GM10847 (cell line): ENCODE results near the gene COL28A1.

Experiments used
- POLR2A ChIP-seq: IDR thresholded peaks from 2 replicates; pipeline ENCODE4 v1.6.1; 2011; ENCODE audit not compliant: insufficient read length; ENCODE audit errors: extremely low read depth

Gene COL28A1

GRCh38 chr7:7425321-7425720 lies 110.4 kb downstream of the COL28A1 start:
- TF ChIP-seq POLR2A: no peak

DNA sequence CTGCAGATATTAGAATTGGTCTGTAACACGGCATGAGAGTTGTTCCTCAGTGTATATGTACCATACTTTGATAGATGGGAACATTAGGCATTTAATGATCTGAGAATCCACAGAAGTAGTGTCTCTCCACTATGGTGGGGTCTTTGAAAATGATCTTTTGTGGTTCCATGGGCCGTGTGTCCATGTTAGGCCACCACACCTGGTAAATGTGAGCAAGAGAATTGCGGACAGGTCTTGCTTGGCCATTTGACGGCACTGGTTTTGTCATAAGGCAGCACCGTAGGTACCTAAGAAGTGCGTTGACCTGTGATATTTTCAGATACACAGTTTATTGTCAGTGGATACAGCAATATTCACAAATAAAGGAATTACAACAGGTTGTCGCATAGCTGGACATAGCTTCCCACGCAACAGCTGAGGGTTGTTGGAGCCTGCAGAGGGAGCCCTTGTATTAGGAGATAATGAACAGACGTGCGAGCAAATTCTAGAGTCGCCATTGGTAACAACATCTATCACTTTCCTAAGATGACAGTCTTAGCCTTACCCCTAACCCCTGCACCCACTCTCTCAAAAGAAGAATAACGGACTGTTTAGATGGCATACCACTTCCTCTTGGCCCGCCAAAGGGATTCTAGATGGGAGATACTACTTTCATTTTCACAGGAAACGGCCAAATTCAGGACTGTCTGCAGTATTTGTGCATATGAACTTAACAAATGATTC lies 111.4 kb downstream of the COL28A1 start:
- no peak for TF ChIP-seq POLR2A

- no peak for TF ChIP-seq POLR2A
Observed at GRCh38 chr7:7422641-7423040, 113.0 kb downstream of the COL28A1 start.

DNA sequence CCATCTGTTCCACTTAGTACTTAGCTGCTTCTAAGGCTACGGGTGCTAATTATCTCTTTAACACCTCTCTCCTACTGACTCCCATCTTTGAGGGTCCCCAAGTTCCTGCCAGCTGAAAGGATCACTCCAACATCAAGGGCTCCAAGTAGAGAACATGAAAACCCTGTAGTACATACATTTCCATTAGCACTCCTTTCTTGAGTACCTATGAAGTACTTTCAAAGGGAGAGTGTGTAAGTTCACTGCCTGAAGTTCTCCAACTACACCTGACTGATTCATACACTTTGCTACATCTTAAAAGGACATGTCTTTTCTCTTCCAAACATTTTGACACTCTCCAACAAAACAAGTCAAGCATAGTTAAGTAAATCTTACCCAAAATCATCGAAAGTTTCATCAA lies 113.8 kb downstream of the COL28A1 start:
- TF ChIP-seq POLR2A: no peak

GRCh38 chr7:7418997-7419396 lies 116.7 kb downstream of the COL28A1 start:
- TF ChIP-seq POLR2A: no peak

- no peak for TF ChIP-seq POLR2A
Observed at GRCh38 chr7:7417851-7418250, 117.8 kb downstream of the COL28A1 start.

GRCh38 chr7:7417414-7417813 lies 118.3 kb downstream of the COL28A1 start:
- no peak for TF ChIP-seq POLR2A

DNA sequence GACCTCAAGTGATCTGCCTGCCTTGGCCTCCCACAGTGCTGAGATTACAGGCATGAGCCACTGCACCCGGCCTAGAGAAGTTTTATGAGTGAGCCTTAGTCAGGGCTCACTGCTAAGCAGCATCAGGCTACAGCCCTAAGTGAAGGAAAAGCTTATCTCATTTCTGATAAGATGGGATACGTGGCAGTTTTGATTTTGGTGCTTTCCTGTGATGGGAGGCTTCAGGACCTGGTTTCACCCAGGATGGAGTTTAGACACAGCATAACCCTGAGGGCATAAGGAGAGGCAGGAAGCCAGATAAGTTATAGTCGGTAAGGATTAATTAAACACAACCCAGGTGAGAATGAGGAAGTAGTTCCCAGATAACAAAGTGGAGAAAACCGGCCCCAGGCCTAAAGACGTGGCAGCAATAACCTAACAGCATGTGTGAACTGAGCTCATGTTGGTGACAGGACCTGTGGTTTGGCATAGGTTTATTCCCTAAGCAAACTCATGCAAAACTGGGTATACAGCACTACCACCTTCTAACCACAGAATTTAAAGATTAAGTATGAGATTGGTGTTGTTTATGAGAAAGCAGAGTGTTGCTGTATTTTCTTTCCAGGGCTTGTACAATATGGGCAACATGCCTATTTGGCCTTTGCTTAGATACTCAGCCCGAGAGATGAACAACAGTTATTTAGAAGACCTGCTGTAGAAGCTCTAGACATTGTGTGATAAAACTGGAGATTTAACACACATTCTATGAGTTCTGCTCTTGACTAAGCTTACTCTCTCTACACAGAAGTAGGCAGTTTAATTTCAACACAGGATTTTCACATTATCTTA lies 119.4 kb downstream of the COL28A1 start:
- no peak for TF ChIP-seq POLR2A

GRCh38 chr7:7414791-7415603 lies 120.7 kb downstream of the COL28A1 start:
- TF ChIP-seq POLR2A: no peak

GRCh38 chr7:7408001-7408770 lies 127.5 kb downstream of the COL28A1 start:
- no peak for TF ChIP-seq POLR2A

DNA sequence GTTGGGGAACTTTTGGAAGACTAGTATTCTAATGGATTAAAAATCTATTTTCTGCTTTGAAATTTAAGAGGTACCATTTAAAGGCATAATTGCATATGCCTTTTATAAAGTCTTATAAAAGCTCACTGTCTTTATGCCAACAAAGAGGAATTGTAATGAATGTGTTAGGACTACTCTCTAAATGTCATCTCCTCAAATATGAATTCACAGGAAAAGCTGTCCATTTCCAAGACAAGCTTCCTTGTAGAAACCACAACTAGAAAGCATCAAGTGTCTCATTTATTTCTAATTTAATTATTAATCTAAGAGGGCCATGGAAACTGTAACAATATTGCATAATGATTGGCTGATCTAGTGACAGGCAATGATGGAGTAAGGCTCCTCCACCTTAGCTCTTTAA lies 130.2 kb downstream of the COL28A1 start:
- no peak for TF ChIP-seq POLR2A

DNA sequence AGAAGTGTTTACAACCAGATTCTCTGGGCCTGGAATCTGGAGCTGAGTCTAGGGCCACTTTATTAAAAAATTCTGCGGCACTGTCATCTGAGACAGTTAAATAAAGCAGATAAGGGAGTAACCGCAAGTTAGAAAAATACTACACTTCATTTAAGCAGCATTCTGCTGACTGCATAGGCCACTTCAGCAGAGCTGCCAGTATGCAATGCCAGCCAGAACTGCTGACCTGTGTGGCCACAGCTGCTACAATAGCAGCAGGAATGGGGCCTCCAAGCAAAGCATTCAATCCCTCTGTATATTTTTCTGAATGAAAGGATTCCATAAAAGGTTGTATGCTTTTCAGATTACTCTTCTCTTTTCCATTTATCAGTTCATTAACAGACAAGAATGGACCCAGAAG lies 136.0 kb downstream of the COL28A1 start:
- no peak for TF ChIP-seq POLR2A

DNA sequence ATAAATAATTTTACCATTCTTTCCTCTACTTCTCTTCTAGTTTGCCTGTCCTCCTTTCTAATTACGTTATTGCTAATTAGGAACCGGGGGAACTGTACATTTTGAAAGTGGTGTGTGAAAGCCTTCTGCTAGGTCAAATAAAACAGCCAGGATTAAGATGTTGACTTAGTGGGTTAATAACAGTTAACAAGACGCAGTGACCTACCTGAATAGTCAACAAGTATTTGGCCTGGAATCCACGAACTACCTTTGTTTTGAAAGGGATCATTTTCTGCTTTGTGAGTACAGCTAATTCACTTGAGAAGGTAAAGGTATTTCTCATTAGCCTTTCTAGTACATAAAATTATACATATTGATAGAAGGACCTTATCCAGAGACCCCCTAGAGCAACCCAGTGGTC lies 139.9 kb downstream of the COL28A1 start:
- TF ChIP-seq POLR2A: no peak

- no peak for TF ChIP-seq POLR2A
Observed at GRCh38 chr7:7385421-7385820, 150.3 kb downstream of the COL28A1 start.

- TF ChIP-seq POLR2A: no peak
Observed at GRCh38 chr7:7384228-7384627, 151.4 kb downstream of the COL28A1 start.

GRCh38 chr7:7375538-7375937 lies 160.1 kb downstream of the COL28A1 start:
- no peak for TF ChIP-seq POLR2A

DNA sequence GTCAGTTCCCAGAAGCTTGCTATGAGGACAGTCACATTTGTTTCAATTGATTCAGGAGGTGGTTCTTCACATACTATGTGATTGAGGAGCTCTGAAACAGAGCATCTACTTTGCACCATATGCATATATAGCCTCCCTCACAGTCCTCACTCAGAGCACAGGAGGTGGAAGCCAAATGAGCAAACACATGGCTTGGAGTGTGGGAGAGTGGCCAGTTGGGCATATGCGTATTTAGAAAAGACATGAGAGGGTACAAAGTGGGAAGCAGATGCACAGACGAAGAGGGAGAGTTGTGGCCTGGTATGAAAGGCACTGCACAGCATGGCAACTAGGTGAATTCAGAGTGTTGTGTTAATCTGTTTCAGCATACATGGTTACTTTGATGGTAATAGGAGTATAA lies 165.6 kb downstream of the COL28A1 start:
- TF ChIP-seq POLR2A: no peak
